ENCODE results near the gene AHSA1. TPM values are rescaled to one million over a fixed set of nuclear protein-coding genes. Genes with fewer than 3 reads are reported as not detected.

The AHSA1 gene
- total RNA-seq, 2 experiments from 2014 or later, result 28.7 to 33.7 TPM

DNA sequence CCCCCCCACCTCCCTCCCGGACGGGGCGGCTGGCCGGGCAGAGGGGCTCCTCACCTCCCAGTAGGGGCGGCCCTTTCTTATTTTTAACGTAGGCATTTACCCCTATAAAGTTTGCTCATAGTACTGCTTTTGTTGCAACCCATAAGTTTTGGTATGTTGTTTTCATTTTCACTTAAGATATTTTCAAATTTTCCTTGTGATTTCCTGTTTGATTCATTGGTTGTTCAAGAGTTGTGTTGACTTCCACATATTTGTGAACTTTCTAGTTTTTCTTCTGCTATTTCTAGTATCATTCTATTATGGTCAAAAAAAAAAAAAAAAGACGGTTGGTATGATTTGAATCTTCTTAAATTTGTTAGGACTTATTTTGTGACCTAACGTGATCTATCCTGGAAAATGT lies 41.1 kb upstream of the AHSA1 start:
- no peaks in the 10 kb centered on the region for H3K4me1 Mint-ChIP-seq (ENCODE audit: low read depth)
- Histone ChIP-seq H3K4me3 (ENCODE audit: low read length) (no peak overlapping the region), H3K4me1 (ENCODE audit: insufficient read depth, low read length) (no peaks in the 10 kb centered on the region), H3K27ac (ENCODE audit: low read depth in 1 of 2, low read length in 2 of 2) (no peak overlapping the region), H3K36me3 (ENCODE audit: insufficient read depth, low read length) (no peaks in the 10 kb centered on the region), H3K27me3 (ENCODE audit: control insufficient read depth in 1 of 2, insufficient read depth in 2 of 2, low read length in 2 of 2) (no peaks in the 10 kb centered on the region), H3K9me3 (ENCODE audit: control insufficient read depth in 1 of 2, insufficient read depth in 1 of 2, low read length in 2 of 2) (peaks cover 14 to 17% of the 10 kb centered on the region in 2 experiments)
- no peak overlapping the region for H3K4me3 Mint-ChIP-seq
- ATAC-seq (ENCODE audit: poor library complexity), result no peak
- peaks cover 14% of the 10 kb centered on the region for H3K9me3 Mint-ChIP-seq
- CTCF ChIA-PET, result no interaction called here
- intact Hi-C loops (cut with DNase I, micrococcal nuclease), result no loop called here
- no peaks in the 10 kb centered on the region for H3K27me3 Mint-ChIP-seq
- POLR2A ChIA-PET, result no interaction called here
- TF ChIP-seq, protein P1, sequence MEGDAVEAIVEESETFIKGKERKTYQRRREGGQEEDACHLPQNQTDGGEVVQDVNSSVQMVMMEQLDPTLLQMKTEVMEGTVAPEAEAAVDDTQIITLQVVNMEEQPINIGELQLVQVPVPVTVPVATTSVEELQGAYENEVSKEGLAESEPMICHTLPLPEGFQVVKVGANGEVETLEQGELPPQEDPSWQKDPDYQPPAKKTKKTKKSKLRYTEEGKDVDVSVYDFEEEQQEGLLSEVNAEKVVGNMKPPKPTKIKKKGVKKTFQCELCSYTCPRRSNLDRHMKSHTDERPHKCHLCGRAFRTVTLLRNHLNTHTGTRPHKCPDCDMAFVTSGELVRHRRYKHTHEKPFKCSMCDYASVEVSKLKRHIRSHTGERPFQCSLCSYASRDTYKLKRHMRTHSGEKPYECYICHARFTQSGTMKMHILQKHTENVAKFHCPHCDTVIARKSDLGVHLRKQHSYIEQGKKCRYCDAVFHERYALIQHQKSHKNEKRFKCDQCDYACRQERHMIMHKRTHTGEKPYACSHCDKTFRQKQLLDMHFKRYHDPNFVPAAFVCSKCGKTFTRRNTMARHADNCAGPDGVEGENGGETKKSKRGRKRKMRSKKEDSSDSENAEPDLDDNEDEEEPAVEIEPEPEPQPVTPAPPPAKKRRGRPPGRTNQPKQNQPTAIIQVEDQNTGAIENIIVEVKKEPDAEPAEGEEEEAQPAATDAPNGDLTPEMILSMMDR (IDR thresholded peaks at IDR 0.05), result no peak
- no peak for DNase-seq
- H3K27ac Mint-ChIP-seq, result no peak overlapping the region
- H3K36me3 Mint-ChIP-seq (ENCODE audit: low read depth), result peaks cover 25% of the 10 kb centered on the region

GRCh38 chr14:77421201-77421600 lies 36.7 kb upstream of the AHSA1 start:
- H3K36me3 Mint-ChIP-seq (ENCODE audit: low read depth), result peaks cover 69% of the 10 kb centered on the region
- no peaks in the 10 kb centered on the region for H3K4me1 ChIP-seq (ENCODE audit: insufficient read depth, low read length)
- no peaks in the 10 kb centered on the region for H3K27me3 Mint-ChIP-seq
- H3K4me1 Mint-ChIP-seq (ENCODE audit: low read depth), result no peaks in the 10 kb centered on the region
- no peak overlapping the region for H3K4me3 Mint-ChIP-seq
- ChIA-PET POLR2A (interaction anchor here (0.9 kb wide), 1 partner anchor 16 kb away, joined by 3 read pairs; no protein-coding TSS in a partner anchor), CTCF (no interaction called here)
- no peak overlapping the region for H3K27ac Mint-ChIP-seq
- TF ChIP-seq, protein P1 (IDR thresholded peaks at IDR 0.05), result no peak
- H3K9me3 Mint-ChIP-seq, result peaks cover 14% of the 10 kb centered on the region
- no peak overlapping the region for H3K4me3 ChIP-seq (ENCODE audit: low read length)
- peaks cover 14 to 17% of the 10 kb centered on the region in 2 experiments for H3K9me3 ChIP-seq (ENCODE audit: control insufficient read depth in 1 of 2, insufficient read depth in 1 of 2, low read length in 2 of 2)
- DNase-seq, result no peak
- no peak overlapping the region for H3K27ac ChIP-seq (ENCODE audit: low read depth in 1 of 2, low read length in 2 of 2)
- H3K27me3 ChIP-seq (ENCODE audit: control insufficient read depth in 1 of 2, insufficient read depth in 2 of 2, low read length in 2 of 2), result no peaks in the 10 kb centered on the region
- intact Hi-C loops (cut with DNase I, micrococcal nuclease), result no loop called here
- no peak for ATAC-seq (ENCODE audit: poor library complexity)
- peaks cover 34% of the 10 kb centered on the region for H3K36me3 ChIP-seq (ENCODE audit: insufficient read depth, low read length)

DNA sequence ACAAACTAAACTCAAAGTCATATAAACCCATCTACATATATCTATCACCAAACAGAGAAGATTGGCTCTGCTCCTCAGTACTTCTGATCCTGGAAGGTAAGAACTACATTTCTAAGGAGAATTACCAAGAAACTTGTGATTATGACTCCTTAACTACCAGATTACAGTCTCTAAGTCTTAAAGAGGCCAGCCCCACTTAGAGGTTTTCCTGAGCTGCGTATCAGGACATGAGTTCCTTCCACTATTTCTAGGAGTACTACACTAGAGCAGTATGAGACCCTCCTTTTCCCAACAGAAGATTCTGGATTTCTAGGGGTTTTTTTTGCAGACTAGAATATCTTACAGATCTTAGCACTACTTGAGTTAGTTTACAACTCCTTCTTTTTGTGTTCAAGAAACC lies 34.5 kb upstream of the AHSA1 start, which contains the start of gene NOXRED1:
Gene NOXRED1, minus strand, starts transcription at position 101 of the 400 bp plus-strand sequence. CDS start 634 bp downstream, outside the sequence.
- Mint-ChIP-seq H3K36me3 (ENCODE audit: low read depth) (peaks cover 91% of the 10 kb centered on the region), H3K27ac (no peak within 1 kb of the TSS), H3K4me3 (no peak within 1 kb of the TSS), H3K27me3 (no peaks in the 10 kb centered on the region), H3K4me1 (ENCODE audit: low read depth) (no peaks in the 10 kb centered on the region), H3K9me3 (peaks cover 10% of the 10 kb centered on the region)
- Histone ChIP-seq H3K27ac (ENCODE audit: low read depth in 1 of 2, low read length in 2 of 2) (no peak within 1 kb of the TSS), H3K27me3 (ENCODE audit: control insufficient read depth in 1 of 2, insufficient read depth in 2 of 2, low read length in 2 of 2) (no peaks in the 10 kb centered on the region), H3K4me3 (ENCODE audit: low read length) (no peak within 1 kb of the TSS), H3K36me3 (ENCODE audit: insufficient read depth, low read length) (peaks cover 56% of the 10 kb centered on the region), H3K9me3 (ENCODE audit: control insufficient read depth in 1 of 2, insufficient read depth in 1 of 2, low read length in 2 of 2) (peaks cover 9 to 16% of the 10 kb centered on the region in 2 experiments), H3K4me1 (ENCODE audit: insufficient read depth, low read length) (no peaks in the 10 kb centered on the region)
- intact Hi-C loops (cut with DNase I, micrococcal nuclease), result no loop called here
- ChIA-PET CTCF (no interaction called here), POLR2A (no interaction called here)
- TF ChIP-seq, protein P1 (IDR thresholded peaks at IDR 0.05), result no peak
- ATAC-seq (ENCODE audit: poor library complexity), result no peak
- DNase-seq, result no peak
